ENCODE results near the gene GAB2. TPM values are rescaled to one million over a fixed set of nuclear protein-coding genes. Genes with fewer than 3 reads are reported as not detected.

GAB2 gene
- total RNA-seq, 3 donors from 2014 or later = 21.5 to 36.1 (median 26.6) TPM

DNA sequence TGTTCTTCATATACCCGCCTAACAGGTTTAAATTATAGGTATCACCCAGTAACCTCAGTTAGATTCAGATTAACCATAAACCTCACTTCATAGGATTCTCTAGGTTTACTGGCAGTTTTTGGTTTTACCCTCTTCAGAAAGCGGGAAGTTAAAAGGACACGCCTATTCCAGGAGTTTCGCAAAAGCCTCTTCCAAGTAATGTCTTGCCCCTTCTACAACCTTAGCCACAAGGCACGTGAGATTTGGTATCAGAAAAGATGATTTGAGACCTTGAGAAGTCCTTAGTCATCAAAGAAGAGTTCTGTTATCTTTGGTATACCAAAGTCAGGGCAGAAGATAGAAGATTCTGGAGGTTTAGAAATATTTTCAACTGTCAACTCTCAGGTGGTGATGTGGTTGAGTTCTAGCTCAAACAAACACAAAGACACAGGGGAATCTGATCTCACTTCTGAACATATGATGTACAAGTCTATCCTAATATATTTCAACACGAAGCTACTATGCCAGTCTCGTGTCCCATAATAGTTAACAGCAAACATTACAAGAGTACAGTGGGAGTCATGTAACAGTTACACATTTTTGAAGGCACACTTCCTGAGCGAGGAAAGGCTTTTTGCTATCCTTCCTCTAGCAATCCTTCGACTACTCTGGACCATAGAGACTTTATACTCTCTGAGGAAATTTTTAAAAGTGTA lies 125.4 kb downstream of the GAB2 start:
- Histone ChIP-seq H3K9me3 (no peaks in the 10 kb centered on the region), H3K36me3 (ENCODE audit: low read depth) (no peaks in the 10 kb centered on the region), H3K4me3 (no peak overlapping the region), H3K4me1 (ENCODE audit: low read depth) (no peaks in the 10 kb centered on the region)
- intact Hi-C loops (cut with DNase I, micrococcal nuclease) = no loop called here
- DNase-seq = no peak
- TF ChIP-seq, protein P1, sequence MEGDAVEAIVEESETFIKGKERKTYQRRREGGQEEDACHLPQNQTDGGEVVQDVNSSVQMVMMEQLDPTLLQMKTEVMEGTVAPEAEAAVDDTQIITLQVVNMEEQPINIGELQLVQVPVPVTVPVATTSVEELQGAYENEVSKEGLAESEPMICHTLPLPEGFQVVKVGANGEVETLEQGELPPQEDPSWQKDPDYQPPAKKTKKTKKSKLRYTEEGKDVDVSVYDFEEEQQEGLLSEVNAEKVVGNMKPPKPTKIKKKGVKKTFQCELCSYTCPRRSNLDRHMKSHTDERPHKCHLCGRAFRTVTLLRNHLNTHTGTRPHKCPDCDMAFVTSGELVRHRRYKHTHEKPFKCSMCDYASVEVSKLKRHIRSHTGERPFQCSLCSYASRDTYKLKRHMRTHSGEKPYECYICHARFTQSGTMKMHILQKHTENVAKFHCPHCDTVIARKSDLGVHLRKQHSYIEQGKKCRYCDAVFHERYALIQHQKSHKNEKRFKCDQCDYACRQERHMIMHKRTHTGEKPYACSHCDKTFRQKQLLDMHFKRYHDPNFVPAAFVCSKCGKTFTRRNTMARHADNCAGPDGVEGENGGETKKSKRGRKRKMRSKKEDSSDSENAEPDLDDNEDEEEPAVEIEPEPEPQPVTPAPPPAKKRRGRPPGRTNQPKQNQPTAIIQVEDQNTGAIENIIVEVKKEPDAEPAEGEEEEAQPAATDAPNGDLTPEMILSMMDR (IDR thresholded peaks at IDR 0.05) = no peak
- peak; percentile 10 for ATAC-seq

DNA sequence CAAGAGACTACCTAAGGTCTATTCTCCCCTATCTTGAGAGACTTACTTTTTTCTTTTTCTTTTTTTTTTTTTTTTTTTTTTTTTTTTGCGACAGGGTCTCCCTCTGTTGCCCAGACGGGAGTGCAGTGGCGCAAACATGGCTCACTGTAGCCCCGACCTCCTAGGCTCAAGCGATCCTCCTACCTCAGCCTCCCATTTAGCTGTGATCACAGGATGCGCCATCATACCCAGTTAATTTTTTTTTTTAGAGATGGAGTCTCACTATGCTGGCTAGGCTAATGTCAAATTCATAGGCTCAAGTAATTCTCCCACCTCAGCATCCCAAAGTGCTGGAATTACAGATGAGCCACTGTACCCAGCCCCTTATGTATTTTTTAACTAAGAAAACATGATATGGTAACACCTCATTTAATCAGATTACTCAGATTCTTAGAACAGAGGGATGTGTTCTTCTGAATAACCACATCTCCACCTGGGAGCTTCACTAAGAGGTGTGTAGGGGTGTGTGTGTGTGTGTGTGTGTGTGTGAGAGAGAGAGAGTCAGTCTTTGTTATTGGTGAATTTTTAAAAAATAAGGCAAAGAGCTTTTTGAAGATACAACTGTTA lies 126.0 kb downstream of the GAB2 start:
- Histone ChIP-seq H3K36me3 (ENCODE audit: low read depth) (no peaks in the 10 kb centered on the region), H3K9me3 (no peaks in the 10 kb centered on the region), H3K4me3 (no peak overlapping the region), H3K4me1 (ENCODE audit: low read depth) (no peaks in the 10 kb centered on the region)
- intact Hi-C loops (cut with DNase I, micrococcal nuclease) = no loop called here
- ATAC-seq (no peak), DNase-seq (no peak)
- TF ChIP-seq, protein P1 (IDR thresholded peaks at IDR 0.05) = no peak

DNA sequence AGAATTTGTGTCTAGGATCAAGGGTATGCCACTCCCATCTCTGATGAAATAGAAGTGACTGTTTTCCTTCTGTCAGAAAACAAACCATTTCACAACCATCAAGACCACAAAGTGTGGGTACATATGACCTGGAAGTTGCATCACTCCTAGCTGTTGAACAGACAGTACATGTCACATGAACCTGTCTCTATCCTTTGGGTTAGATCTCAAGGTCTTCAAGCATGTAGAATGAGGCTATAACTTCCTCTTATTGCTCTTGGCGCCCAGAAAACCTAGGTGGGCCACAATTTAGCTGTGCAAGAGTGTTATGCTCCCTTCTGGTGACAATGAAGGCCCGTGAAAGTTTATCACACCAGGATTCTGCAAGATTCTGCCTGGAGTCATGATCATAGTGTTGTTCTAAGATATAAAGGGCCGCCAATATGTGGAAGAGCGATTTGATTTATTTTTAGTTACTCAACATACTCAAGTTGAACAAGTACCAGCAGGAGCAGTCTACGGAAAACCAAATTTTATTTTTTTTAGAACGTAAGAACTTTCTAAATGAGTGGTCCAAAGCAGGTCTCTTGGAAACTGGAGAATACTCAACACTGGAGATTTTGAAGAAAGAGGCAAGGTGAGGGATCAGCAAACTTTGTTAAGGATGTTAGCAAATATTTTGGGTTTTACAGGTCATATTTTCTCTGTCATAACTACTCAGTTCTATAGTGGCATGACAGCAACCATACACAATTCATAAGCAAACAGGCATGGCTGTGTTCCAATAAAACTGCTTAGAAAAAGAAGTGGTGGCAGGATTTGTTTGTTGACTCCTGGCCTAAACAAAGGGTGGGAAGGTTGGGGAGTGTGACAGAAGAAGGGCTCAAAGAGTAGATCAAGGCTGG lies 127.1 kb downstream of the GAB2 start:
- Histone ChIP-seq H3K36me3 (ENCODE audit: low read depth) (no peaks in the 10 kb centered on the region), H3K9me3 (no peaks in the 10 kb centered on the region), H3K4me1 (ENCODE audit: low read depth) (no peaks in the 10 kb centered on the region), H3K4me3 (no peak overlapping the region)
- DNase-seq = no peak
- intact Hi-C loops (cut with DNase I, micrococcal nuclease) = no loop called here
- TF ChIP-seq, protein P1 (IDR thresholded peaks at IDR 0.05) = no peak
- peak; percentile 77 for ATAC-seq

DNA sequence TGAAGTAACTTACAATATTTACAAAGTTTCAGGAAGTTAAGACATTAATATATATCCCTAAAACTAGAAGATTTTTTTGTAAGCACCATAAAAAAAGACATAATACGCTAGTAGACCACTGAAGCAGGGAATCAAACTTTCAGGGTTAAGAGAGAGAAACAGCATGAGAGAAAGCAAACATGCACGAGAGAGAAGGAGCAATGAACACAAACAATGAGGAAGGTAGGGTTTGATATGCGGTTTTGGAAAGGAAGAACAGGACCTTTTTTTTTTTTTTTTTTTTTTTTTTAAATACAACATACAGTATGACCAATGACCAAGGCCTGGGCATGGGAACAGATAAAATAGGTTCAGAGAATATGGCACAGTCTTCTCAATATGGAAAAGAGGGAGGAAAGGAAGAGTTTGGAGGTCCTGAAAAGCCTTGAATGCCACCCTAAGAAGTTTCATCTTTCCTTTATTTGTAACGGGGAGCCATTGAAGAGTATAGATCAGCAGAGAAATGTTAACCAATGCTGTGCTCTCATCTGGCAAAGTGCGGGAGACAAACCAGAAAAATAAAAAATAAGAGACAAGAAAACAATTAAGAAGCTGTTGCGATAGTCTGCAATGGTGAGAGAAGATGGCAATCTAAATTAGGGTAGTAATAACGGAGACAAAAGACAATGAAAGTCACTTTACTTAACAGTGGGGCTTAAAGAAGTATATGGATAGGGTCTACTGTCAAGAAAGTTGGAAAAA lies 127.9 kb downstream of the GAB2 start:
- H3K4me1 ChIP-seq (ENCODE audit: low read depth) = no peaks in the 10 kb centered on the region
- no peak overlapping the region for H3K4me3 ChIP-seq
- DNase-seq (no peak), ATAC-seq (no peak)
- H3K9me3 ChIP-seq = no peaks in the 10 kb centered on the region
- no peaks in the 10 kb centered on the region for H3K36me3 ChIP-seq (ENCODE audit: low read depth)
- intact Hi-C loops (cut with DNase I, micrococcal nuclease) = no loop called here
- TF ChIP-seq, protein P1 (IDR thresholded peaks at IDR 0.05) = no peak

DNA sequence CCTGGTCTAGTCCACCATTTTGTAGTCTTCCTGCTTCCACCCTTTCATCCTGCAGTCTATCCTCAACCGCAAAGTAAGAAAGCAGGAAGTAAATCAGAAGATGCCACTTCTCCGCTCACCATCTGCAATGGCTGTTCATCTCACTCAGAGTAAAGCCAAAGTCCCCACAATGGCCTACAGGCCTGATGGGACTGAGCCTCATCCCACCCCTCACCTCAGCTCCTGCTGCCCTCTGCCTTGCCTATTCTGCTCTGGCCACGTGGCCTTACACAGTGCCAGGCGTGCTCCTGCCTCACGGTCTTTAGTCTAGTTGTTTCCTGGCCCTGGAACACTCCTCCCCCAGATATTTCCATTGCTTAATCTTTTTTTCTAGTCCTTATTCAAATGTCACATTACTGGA lies 133.4 kb downstream of the GAB2 start:
- H3K4me3 ChIP-seq = no peak overlapping the region
- intact Hi-C loops (cut with DNase I, micrococcal nuclease) = no loop called here
- no peaks in the 10 kb centered on the region for H3K9me3 ChIP-seq

More for the DNA sequence above, 133.4 kb downstream of the GAB2 start:
- no peaks in the 10 kb centered on the region for H3K4me1 ChIP-seq (ENCODE audit: low read depth)
- H3K36me3 ChIP-seq (ENCODE audit: low read depth) = no peaks in the 10 kb centered on the region
- ATAC-seq (no peak), DNase-seq (no peak)
- TF ChIP-seq, protein P1 (IDR thresholded peaks at IDR 0.05) = no peak
